ENCODE data around the gene EEF1AKMT4. TPM values are rescaled to one million over a fixed set of nuclear protein-coding genes. Genes with fewer than 3 reads are reported as not detected.
"Not testable (repeated sequence)": the region's sequence is repeated elsewhere in the genome, so short reads cannot be mapped to it uniquely, and the experiment has no call there.

Gene EEF1AKMT4
- total RNA-seq, 1 donor from 2014 or later, result 15.2 TPM

DNA sequence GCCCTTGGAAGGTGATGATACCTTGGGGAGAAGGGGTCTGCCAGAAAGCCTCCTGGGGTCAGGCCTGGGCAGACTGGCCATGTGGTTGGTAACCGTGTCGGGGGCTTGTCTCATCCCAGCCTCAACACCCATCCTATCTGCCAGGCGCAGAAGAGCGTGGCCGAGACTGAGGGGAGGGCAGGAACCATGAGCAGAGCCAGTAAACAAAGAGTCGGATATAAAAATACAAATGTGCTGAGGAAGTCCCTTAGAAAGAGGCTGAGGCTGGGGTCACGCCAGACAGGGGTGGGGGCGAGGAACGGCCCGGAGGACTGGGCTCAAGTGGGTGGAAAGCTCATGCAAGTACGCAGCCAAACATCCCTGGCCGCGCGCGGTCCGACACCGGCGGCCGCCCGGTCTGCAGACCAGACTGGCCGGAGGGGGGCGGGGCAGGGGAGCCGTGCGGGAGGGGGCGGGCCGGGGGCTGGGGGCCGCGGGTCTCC is 10.0 kb downstream of the EEF1AKMT4 start:
- H3K36me3 Mint-ChIP-seq (ENCODE audit: low read depth), result peaks cover 8% of the 10 kb centered on the region
- peaks cover 34% of the 10 kb centered on the region for H3K27me3 Mint-ChIP-seq (ENCODE audit: insufficient read depth)
- H3K4me1 Mint-ChIP-seq (ENCODE audit: low read depth), result peaks cover 30% of the 10 kb centered on the region
- H3K9me3 Mint-ChIP-seq, result no peaks in the 10 kb centered on the region
- H3K27ac Mint-ChIP-seq, result peak overlapping the region; percentile 44
- no peak for DNase-seq (ENCODE audit: low spot score)
- intact Hi-C loops (cut with micrococcal nuclease), result no loop called here
- peak overlapping the region; percentile 69 for H3K4me3 Mint-ChIP-seq

DNA sequence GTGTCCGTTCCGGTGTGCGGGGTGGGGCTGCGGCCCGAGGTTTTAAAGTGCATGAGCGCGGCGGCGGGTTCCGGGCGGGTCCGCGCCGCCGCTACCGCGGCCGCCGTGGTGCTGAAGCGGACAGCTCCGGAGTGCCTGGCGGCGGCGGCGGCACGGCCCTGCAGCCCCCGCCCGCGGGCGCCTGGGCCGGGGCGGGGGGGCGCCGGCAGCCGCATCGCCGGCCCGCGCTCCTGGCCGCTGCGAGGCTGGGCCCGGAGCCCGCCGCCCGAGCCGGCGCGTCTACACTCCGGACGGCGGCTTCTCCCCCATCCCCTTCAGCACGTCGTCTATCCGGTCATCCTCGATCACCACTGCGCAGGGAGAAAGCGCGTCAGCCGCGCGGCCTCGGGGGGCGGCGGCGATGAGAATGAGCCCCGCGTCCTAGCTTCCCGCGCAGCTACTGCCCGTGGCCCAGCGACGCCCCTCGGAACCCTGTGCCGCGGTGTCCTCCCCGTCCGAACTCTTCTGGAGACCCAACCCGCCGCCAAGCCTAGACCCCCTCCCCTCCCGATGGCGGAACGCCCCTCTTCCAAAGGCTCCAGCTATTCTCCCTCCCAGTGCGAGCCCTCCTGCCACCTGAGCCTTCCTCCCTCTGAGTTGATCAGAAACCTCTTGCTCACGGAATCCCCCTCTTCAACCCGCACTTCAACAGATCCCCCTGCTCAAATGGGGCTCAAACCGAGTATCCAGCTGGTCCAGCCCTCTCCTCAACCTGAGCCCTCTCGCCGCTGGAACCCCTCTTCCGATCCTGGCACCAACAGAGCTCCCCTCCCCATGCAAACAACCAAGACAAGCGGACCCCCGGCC is 10.6 kb downstream of the EEF1AKMT4 start:
- peak; percentile 25 for DNase-seq (ENCODE audit: low spot score)
- Mint-ChIP-seq H3K4me3 (peak overlapping the region; percentile 76), H3K9me3 (no peaks in the 10 kb centered on the region), H3K27ac (peak overlapping the region; percentile 78), H3K36me3 (ENCODE audit: low read depth) (peaks cover 8% of the 10 kb centered on the region), H3K4me1 (ENCODE audit: low read depth) (peaks cover 25% of the 10 kb centered on the region), H3K27me3 (ENCODE audit: insufficient read depth) (peaks cover 34% of the 10 kb centered on the region)
- intact Hi-C loops (cut with micrococcal nuclease), result loop anchor here (5.0 kb wide), 1 partner anchor 33 kb away; the partner anchor contains the start of gene VWA5B2

- no peak for DNase-seq (ENCODE audit: low spot score)
- intact Hi-C loops (cut with micrococcal nuclease), result loop anchor here (1.0 to 5.0 kb wide), 3 partner anchors 11 to 39 kb away; partner anchors contain the start of genes EEF1AKMT4, PSMD2 and VWA5B2
- H3K4me3 Mint-ChIP-seq, result peak overlapping the region; percentile 76
- H3K27me3 Mint-ChIP-seq (ENCODE audit: insufficient read depth), result peaks cover 34% of the 10 kb centered on the region
- peaks cover 8% of the 10 kb centered on the region for H3K36me3 Mint-ChIP-seq (ENCODE audit: low read depth)
- H3K9me3 Mint-ChIP-seq, result no peaks in the 10 kb centered on the region
- peaks cover 18% of the 10 kb centered on the region for H3K4me1 Mint-ChIP-seq (ENCODE audit: low read depth)
- H3K27ac Mint-ChIP-seq, result peak overlapping the region; percentile 78
Observed at GRCh38 chr3:184260724-184261269, 11.3 kb downstream of the EEF1AKMT4 start.

GRCh38 chr3:184261270-184261853 is 11.9 kb downstream of the EEF1AKMT4 start, which contains the start of gene CAMK2N2:
Gene CAMK2N2, minus strand, starts transcription at chr3:184261553. Its CDS starts 268 bp downstream, at chr3:184261285.
- Mint-ChIP-seq H3K36me3 (ENCODE audit: low read depth) (peaks cover 8% of the 10 kb centered on the region), H3K27ac (peak within 1 kb of the TSS; percentile 78), H3K9me3 (no peaks in the 10 kb centered on the region), H3K4me3 (peak within 1 kb of the TSS; percentile 83), H3K27me3 (ENCODE audit: insufficient read depth) (peaks cover 37% of the 10 kb centered on the region), H3K4me1 (ENCODE audit: low read depth) (peaks cover 17% of the 10 kb centered on the region)
- peak; percentile 50 for DNase-seq (ENCODE audit: low spot score)
- intact Hi-C loops (cut with micrococcal nuclease), result loop anchor here (1.0 to 5.0 kb wide), 3 partner anchors 12 to 38 kb away; partner anchors contain the start of genes EEF1AKMT4, PSMD2 and VWA5B2

- Mint-ChIP-seq H3K36me3 (ENCODE audit: low read depth) (peaks cover 8% of the 10 kb centered on the region), H3K4me3 (peak overlapping the region; percentile 83), H3K4me1 (ENCODE audit: low read depth) (peaks cover 17% of the 10 kb centered on the region), H3K27ac (peak overlapping the region; percentile 10), H3K27me3 (ENCODE audit: insufficient read depth) (peaks cover 42% of the 10 kb centered on the region), H3K9me3 (no peaks in the 10 kb centered on the region)
- intact Hi-C loops (cut with micrococcal nuclease), result loop anchor here (1.0 to 5.0 kb wide), 3 partner anchors 13 to 37 kb away; partner anchors contain the start of genes EEF1AKMT4, PSMD2 and VWA5B2
- DNase-seq (ENCODE audit: low spot score), result no peak
Observed at GRCh38 chr3:184261854-184262763, 12.6 kb downstream of the EEF1AKMT4 start.

DNA sequence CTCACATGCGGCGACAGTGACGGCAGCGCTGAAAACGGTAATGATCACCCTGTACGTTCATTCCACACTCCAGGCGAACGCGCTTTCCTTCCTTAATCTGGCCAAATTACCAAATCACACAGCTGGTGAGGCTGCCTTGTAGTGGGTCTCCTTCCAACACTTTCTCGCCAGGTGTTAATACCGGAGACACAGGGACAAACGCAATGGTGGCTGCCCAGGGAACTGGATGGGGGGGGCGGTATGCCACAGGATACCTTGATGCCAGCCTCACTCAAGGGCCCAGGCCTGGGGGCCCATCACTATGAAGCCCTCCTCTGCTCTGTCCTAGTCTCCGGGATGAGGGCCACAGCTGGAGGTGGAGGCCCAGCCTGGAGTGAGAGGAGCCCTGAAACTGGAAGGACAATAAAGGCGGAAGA is 13.3 kb downstream of the EEF1AKMT4 start:
- Mint-ChIP-seq H3K4me1 (ENCODE audit: low read depth) (peaks cover 17% of the 10 kb centered on the region), H3K4me3 (peak overlapping the region; percentile 75), H3K27me3 (ENCODE audit: insufficient read depth) (peaks cover 48% of the 10 kb centered on the region), H3K27ac (no peak overlapping the region), H3K9me3 (no peaks in the 10 kb centered on the region), H3K36me3 (ENCODE audit: low read depth) (peaks cover 8% of the 10 kb centered on the region)
- intact Hi-C loops (cut with micrococcal nuclease), result loop anchor here (5.0 kb wide), 1 partner anchor 35 kb away; the partner anchor contains the start of gene VWA5B2
- DNase-seq (ENCODE audit: low spot score), result no peak

- DNase-seq (ENCODE audit: low spot score); H3K4me1 Mint-ChIP-seq (ENCODE audit: low read depth); H3K4me3 Mint-ChIP-seq; H3K36me3 Mint-ChIP-seq (ENCODE audit: low read depth); H3K27ac Mint-ChIP-seq; intact Hi-C loops (cut with micrococcal nuclease); H3K9me3 Mint-ChIP-seq: not testable (repeated sequence)
- peaks cover 30% of the 10 kb centered on the region for H3K27me3 Mint-ChIP-seq (ENCODE audit: insufficient read depth)
Observed at GRCh38 chr3:184267249-184267648, 17.8 kb downstream of the EEF1AKMT4 start.

GRCh38 chr3:184272269-184272668 is 22.8 kb downstream of the EEF1AKMT4 start:
- no peak for DNase-seq (ENCODE audit: low spot score)
- H3K27ac Mint-ChIP-seq, result no peak overlapping the region
- H3K4me1 Mint-ChIP-seq (ENCODE audit: low read depth), result no peaks in the 10 kb centered on the region
- no peaks in the 10 kb centered on the region for H3K36me3 Mint-ChIP-seq (ENCODE audit: low read depth)
- peaks cover 38% of the 10 kb centered on the region for H3K27me3 Mint-ChIP-seq (ENCODE audit: insufficient read depth)
- H3K9me3 Mint-ChIP-seq, result no peaks in the 10 kb centered on the region
- intact Hi-C loops (cut with micrococcal nuclease), result no loop called here
- no peak overlapping the region for H3K4me3 Mint-ChIP-seq

DNA sequence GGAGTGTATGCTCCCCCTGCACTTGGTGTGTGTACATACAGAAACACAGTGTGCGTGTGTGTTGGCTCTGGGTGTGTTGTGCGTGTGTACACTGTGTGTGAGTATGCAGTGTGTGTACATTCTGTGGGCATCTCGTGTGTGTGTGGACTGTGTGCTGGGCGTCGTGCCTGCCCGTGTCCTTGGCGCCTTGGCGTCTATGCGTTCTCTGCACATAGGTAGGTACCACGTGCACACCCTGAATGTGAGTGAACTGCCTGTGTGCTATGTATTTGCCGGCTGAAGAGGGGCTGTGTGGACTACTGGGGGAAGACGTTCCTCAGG is 25.9 kb downstream of the EEF1AKMT4 start:
- Mint-ChIP-seq H3K36me3 (ENCODE audit: low read depth) (no peaks in the 10 kb centered on the region), H3K27ac (no peak overlapping the region), H3K4me1 (ENCODE audit: low read depth) (no peaks in the 10 kb centered on the region), H3K27me3 (ENCODE audit: insufficient read depth) (peaks cover 42% of the 10 kb centered on the region), H3K9me3 (no peaks in the 10 kb centered on the region), H3K4me3 (no peak overlapping the region)
- intact Hi-C loops (cut with micrococcal nuclease), result no loop called here
- DNase-seq (ENCODE audit: low spot score), result no peak

DNA sequence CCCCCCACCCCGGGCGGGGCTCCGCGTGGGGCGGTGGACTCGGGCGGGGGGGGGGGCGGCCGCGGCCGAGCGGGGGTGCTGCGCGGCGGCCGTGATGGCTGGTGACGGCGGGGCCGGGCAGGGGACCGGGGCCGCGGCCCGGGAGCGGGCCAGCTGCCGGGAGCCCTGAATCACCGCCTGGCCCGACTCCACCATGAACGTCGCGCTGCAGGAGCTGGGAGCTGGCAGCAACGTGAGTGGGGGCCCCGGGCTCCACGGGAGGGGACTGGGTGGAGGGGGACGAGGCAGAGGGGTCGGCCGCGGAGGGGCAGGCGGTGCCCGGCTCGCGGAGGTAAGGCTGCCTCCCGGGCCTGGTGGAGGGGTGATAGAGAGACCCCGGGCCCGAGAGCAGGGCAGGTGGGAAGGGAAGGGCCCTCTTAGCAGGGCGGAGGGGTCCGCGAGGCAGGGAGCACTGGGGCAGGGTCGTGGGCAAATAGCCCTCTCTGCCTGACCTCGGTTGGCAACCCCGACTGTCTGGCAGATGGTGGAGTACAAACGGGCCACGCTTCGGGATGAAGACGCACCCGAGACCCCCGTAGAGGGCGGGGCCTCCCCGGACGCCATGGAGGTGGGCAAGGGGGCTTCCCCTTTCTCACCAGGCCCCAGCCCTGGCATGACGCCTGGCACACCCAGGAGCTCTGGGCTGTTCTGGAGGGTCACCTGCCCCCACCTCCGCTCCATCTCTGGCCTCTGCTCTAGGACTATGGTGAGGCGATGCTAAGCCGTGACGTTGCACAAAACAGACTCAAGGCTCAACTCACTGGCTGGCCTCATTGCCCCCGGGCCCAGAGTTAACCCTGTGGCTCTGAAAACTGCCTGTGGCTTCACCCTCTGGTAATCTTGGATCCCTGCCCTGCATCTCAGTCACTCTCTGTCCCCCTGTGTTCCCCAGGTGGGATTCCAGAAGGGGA is 26.8 kb downstream of the EEF1AKMT4 start, which contains the start of gene ECE2:
TSS of gene ECE2 (plus strand) at position 62 of the 950 bp plus-strand sequence. CDS start at position 194, 132 bp downstream.
- Mint-ChIP-seq H3K36me3 (ENCODE audit: low read depth) (no peaks in the 10 kb centered on the region), H3K27ac (no peak within 1 kb of the TSS), H3K4me3 (no peak within 1 kb of the TSS), H3K27me3 (ENCODE audit: insufficient read depth) (peaks cover 42% of the 10 kb centered on the region), H3K4me1 (ENCODE audit: low read depth) (no peaks in the 10 kb centered on the region), H3K9me3 (no peaks in the 10 kb centered on the region)
- no peak for DNase-seq (ENCODE audit: low spot score)
- intact Hi-C loops (cut with micrococcal nuclease), result no loop called here

- H3K27me3 Mint-ChIP-seq (ENCODE audit: insufficient read depth), result peaks cover 35% of the 10 kb centered on the region
- intact Hi-C loops (cut with micrococcal nuclease), result no loop called here
- no peak overlapping the region for H3K4me3 Mint-ChIP-seq
- no peaks in the 10 kb centered on the region for H3K9me3 Mint-ChIP-seq
- H3K27ac Mint-ChIP-seq, result no peak overlapping the region
- no peaks in the 10 kb centered on the region for H3K36me3 Mint-ChIP-seq (ENCODE audit: low read depth)
- H3K4me1 Mint-ChIP-seq (ENCODE audit: low read depth), result no peaks in the 10 kb centered on the region
- DNase-seq (ENCODE audit: low spot score), result no peak
Observed at GRCh38 chr3:184277366-184277765, 27.9 kb downstream of the EEF1AKMT4 start.

Data from activated T-helper 1 cell treated with anti-CD3 and anti-CD28 coated beads, Interleukin-12 subunit alpha, Interleukin-12 subunit beta, Interleukin-2, Interleukin-4 antibody, amounts not matched to agents 30 ng/mL and 10 ng/mL and 1 ng/mL, durations not matched to agents 14 hours and 24 hours and 36 hours (primary cell).